Rectal smooth muscle tissue (tissue), 1 donor: ENCODE measurements around the gene TNS1.

ENCODE experiments used
- H3K27ac ChIP-seq: one replicate; pipeline ENCODE4 v1.7.0; 2013; ENCODE audit warnings: low read depth, low read length, inconsistent platforms
- H3K27me3 ChIP-seq: one replicate; pipeline ENCODE4 v1.7.0; 2013; ENCODE audit warnings: low read length; ENCODE audit not compliant: control insufficient read depth, insufficient read depth
- H3K36me3 ChIP-seq: one replicate; pipeline ENCODE4 v1.7.0; 2013; ENCODE audit warnings: low read length; ENCODE audit not compliant: control insufficient read depth, insufficient read depth
- H3K4me1 ChIP-seq: one replicate; pipeline ENCODE4 v1.7.0; 2013; ENCODE audit warnings: low read length; ENCODE audit not compliant: control insufficient read depth, insufficient read depth
- H3K4me3 ChIP-seq: one replicate; pipeline ENCODE4 v1.7.0; 2013; ENCODE audit warnings: low read length
- H3K9ac ChIP-seq: one replicate; pipeline ENCODE4 v1.7.0; 2013; ENCODE audit warnings: low read length

TNS1 gene

DNA sequence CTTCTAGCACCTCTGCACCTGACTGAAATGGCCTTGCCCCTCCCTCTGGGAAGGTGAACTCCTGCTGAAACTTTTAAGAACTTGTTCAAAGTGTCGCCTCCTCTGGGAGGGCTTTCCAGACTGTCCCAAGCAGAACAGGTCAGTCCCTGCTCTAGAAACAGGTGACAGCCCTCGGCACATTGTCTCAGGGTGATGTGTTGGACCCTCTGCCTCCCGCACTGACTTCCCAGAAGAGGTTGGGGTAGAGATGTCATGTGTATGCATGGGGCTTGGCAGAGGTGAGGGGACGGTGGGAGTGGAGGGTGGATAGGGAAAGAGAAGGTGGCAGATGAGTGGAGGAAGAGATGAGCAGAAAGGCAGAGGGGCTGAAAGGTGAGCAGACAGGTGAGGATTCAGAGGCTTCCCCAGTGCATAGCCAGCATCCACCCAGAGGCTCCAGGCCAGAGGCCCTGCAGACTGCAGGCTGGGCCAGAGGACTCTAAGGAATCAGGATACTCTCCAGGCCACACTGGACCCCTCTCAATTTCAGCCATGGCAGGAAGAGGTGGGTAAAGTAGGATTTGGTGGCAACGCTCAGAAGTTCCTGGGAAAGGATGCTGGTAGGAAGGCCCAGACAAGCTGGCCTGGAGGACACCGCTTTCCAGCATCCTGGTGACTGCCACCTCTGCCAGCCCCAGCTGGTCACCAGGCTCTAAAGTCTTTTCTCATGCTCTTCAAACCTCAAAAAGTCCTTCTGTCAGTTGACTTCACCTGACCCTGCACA is 24.8 kb upstream of the TNS1 start:
- Histone ChIP-seq H3K27me3 (no peaks in the 10 kb centered on the region), H3K9ac (no peak overlapping the region), H3K36me3 (no peaks in the 10 kb centered on the region), H3K4me1 (no peaks in the 10 kb centered on the region), H3K4me3 (no peak overlapping the region), H3K27ac (no peak overlapping the region)

DNA sequence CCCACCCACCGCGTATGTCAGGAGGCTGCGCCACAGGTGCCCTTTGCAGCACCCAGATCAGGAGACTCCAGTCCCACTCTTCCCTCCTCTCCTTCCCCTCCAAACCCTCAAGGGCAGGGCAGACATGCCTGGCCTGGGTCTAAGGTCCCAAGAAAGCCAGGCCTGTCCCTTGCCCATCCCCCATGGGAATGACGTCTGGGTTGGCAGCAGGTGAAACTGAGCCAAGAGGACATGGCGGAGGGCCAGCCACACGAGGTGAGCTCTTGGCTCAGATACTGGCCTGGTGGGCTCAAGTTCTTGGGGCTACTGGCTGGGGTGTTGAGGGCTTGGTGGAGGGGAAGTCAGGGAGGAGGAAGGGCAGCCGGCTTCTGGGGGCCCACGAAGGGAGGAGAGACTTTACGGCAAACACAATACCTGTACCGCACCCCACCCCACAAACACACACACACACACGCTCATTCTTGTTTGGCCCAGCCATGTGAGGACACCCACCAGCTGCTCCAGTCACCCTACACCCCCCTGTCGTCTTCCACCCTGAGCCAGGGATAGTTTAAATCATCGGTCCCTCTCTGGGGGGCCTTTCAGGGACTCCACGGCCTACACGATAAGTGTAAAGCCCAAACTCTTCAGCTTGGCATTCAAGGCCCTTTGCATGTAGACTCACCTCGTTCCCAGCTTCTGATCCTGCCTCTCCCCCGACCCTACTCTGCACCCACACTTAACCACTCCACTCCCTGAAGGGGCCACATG is 24.1 kb upstream of the TNS1 start:
- H3K27ac ChIP-seq = no peak overlapping the region
- H3K9ac ChIP-seq = no peak overlapping the region
- no peaks in the 10 kb centered on the region for H3K27me3 ChIP-seq
- no peaks in the 10 kb centered on the region for H3K4me1 ChIP-seq
- no peaks in the 10 kb centered on the region for H3K36me3 ChIP-seq
- no peak overlapping the region for H3K4me3 ChIP-seq

DNA sequence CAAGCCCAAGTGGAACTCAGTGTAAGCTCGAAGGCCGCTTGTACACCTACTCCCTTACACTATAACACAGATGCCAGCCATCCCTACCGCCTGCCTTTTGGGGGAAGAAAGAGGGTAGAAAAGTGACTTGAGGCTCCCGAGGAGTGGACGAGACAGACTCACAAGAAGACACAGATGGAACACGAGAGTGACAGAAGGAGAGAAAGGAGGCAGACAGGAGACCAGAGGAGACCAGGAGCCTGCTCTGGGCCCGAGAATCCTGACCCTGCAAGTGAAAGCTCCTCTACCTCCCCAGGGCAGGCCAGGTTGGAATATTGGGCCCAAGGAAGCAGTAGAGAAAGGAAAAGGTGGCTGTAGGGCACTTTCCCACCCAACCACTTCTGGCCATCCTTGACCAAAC is 23.4 kb upstream of the TNS1 start:
- Histone ChIP-seq H3K9ac (no peak overlapping the region), H3K27ac (no peak overlapping the region), H3K36me3 (no peaks in the 10 kb centered on the region), H3K4me1 (no peaks in the 10 kb centered on the region), H3K27me3 (no peaks in the 10 kb centered on the region), H3K4me3 (no peak overlapping the region)

DNA sequence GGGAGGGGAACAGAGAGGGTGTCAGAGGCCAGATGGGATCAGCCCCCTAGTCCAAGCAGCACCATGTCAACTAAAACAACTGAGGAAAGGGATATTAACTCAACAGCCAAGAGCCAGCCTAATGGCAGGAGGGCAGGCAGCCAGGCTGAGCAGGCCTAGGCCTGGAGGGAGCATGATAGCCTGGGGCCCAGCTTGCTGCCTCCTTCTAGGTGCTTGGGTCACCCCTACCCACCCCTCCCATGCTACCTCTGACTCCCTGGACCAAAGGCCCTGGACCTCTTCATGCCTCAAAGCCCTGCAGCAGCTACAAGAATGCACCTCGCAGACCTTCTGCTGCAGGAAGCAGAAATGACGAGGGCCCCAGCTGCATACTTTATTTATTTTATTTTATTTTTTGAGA is 22.1 kb upstream of the TNS1 start:
- Histone ChIP-seq H3K27ac (no peak overlapping the region), H3K4me3 (no peak overlapping the region), H3K36me3 (no peaks in the 10 kb centered on the region), H3K27me3 (no peaks in the 10 kb centered on the region), H3K4me1 (no peaks in the 10 kb centered on the region), H3K9ac (no peak overlapping the region)

DNA sequence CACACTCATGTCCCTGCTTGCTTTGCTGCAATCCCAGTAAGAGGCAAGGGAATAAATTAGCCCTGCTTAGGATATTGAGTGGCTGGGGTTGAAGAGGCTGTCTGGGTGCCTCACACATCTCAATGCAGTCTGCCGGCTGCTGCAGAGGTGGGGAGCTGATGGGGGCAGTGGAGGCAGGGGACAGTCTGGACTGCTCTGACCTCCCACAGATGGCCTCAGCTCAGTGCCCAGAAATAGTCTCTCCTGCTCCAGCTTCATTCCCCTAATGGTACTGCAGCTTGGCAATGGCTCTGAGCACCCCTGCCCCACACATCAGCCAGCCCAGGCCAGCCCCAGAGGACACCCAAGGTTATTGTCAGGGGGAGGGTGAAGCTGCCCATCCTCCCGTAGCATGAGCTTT is 21.5 kb upstream of the TNS1 start:
- no peaks in the 10 kb centered on the region for H3K27me3 ChIP-seq
- H3K4me1 ChIP-seq = no peaks in the 10 kb centered on the region
- no peak overlapping the region for H3K27ac ChIP-seq
- H3K9ac ChIP-seq = no peak overlapping the region
- H3K4me3 ChIP-seq = no peak overlapping the region
- H3K36me3 ChIP-seq = no peaks in the 10 kb centered on the region

DNA sequence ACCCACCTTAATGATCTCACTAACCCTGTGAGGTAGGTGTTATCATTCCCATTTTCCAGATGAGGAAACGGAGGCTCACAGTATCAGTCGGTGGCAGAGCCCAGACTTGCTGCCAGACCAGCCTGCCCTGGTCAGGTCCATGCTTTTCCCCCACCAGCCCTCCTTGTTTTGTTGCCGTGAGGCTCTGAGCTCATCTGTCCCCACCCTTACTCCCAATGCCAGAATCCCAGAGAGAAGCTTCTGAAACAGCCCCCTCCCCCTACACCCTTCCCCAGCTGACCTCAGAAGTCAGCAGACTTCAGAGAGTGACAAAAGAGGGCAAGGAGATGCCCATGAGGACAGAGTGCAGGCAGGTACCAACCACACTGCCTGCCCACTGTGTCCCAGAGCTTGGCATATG is 20.8 kb upstream of the TNS1 start:
- H3K4me1 ChIP-seq = no peaks in the 10 kb centered on the region
- no peak overlapping the region for H3K27ac ChIP-seq
- H3K4me3 ChIP-seq = no peak overlapping the region
- H3K36me3 ChIP-seq = no peaks in the 10 kb centered on the region
- H3K27me3 ChIP-seq = no peaks in the 10 kb centered on the region
- H3K9ac ChIP-seq = no peak overlapping the region

DNA sequence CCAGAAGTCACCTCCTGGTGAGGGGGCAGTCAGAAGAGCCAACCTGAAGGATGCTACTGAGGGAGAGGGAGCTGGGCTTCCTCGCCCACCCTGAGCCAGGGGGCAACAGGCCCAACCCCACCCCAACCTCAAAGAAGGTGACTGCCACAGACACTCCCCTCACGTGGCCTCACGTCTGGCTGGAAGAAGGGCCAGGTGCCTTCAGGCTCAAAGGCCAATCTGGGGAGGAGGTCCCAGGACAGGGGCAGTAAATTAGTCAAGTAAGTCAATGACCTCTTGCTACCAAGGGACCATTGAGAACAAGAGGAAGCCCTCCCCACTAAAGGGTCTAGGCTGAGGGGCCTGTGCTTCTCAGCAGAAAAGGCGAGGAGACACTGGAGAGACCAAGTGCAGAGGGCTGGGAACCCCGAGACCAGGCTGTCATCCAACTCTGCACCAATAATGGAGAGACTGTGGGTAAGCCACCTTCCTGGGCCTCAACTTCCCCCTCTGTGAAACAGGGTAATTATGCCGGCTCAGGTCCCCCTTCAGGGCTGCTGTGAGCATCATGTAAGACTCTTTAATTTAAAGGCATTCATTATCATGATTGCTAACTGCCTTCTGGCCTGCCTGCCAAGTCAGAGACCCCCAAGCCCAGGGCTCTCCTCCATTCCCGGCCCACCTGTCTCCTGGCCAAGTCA is 20.2 kb upstream of the TNS1 start:
- no peak overlapping the region for H3K9ac ChIP-seq
- H3K36me3 ChIP-seq = no peaks in the 10 kb centered on the region
- no peaks in the 10 kb centered on the region for H3K27me3 ChIP-seq
- H3K27ac ChIP-seq = no peak overlapping the region
- peaks cover 4% of the 10 kb centered on the region for H3K4me1 ChIP-seq
- no peak overlapping the region for H3K4me3 ChIP-seq

DNA sequence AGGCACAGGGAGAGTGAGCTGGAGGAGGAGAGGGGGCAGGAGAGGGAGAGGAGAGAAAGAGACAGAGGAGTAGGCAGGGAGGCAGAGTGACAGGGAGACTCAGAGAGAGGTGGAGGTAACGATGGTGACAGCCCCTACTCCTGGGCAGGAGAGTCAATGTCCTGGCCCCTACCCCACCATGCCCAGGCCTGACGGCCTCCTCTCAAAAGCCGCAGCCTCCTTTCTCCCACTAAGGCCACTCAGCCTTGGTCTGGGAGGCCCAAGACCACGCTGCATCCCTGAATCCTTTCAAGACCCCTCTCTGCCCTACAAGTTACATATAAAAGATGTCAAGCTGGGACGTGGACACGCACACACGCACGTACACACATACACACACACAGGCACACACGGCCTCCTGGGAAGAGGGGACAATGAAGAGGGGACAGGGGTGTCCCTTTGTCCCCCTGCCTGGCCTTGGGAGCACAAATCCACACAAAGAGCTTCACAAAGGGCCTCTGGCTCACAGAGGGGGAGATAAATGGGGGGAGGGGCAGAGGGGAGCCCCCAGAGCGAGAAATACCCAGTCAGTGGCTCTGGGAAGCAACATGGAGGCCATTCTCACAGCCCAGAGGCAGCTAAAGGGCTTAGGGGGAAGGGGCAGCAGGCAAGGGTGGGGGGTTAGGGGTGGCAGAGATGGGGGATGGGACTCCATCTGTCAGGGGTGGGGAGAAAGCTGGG is 19.5 kb upstream of the TNS1 start:
- no peak overlapping the region for H3K27ac ChIP-seq
- H3K9ac ChIP-seq = no peak overlapping the region
- no peak overlapping the region for H3K4me3 ChIP-seq
- no peaks in the 10 kb centered on the region for H3K27me3 ChIP-seq
- H3K4me1 ChIP-seq = peaks cover 4% of the 10 kb centered on the region
- H3K36me3 ChIP-seq = no peaks in the 10 kb centered on the region

DNA sequence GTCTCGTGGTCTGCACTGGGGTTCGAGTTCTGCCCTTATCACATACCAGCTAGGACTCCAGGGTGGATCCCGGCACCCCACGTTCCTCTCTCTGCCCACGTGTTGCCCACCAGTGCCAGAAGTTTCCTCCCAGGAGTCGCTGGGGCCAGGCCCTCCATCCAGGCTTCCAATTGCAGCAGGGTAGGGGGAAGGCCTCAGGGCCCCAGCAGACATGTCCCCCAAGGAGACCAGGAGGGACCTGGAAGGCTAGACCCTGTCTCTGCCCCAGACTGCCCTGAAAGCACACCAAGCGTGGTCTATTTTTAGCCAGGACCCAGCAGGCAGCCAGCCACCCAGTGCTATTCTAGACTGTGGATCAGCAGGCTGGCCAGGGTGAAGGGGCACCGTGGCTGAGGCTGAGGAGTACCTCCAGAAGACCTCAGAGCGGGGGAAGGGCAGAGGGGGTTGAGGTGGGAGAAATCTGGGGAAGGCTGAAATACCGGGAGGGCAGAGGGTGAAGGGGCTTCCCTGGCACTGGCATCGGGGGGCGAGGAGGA is 18.8 kb upstream of the TNS1 start:
- no peak overlapping the region for H3K9ac ChIP-seq
- H3K27ac ChIP-seq = no peak overlapping the region
- H3K27me3 ChIP-seq = no peaks in the 10 kb centered on the region
- H3K4me1 ChIP-seq = peaks cover 4% of the 10 kb centered on the region
- no peaks in the 10 kb centered on the region for H3K36me3 ChIP-seq
- H3K4me3 ChIP-seq = no peak overlapping the region

DNA sequence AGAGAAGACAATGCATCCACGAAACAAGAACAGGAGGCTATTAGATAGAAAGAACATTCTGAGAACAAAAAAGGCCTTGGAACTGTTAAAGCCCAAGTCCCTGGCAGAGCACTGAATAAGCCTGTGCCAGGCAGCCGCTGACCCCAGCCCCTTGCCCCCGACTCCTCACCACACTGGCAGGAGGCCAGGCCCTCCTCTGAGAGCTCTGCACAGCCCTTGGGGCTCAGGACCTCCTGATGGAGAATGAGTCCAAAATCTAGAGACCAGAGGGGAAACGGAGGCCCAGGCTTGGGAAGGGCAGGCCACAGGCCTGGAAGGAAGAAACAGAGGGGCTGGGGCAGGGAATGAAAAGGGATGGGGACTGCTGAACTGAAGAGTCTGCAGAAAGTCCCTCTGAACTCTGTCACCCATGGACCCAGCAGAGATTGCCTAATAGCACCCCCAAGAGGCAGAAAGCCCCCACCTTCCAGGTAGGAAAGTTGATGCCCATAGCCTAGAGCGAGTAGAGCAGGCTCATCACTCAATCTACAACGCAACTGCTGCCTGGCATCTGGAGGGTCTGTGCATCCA is 18.3 kb upstream of the TNS1 start:
- Histone ChIP-seq H3K27me3 (no peaks in the 10 kb centered on the region), H3K4me3 (no peak overlapping the region), H3K4me1 (peaks cover 4% of the 10 kb centered on the region), H3K36me3 (no peaks in the 10 kb centered on the region), H3K27ac (no peak overlapping the region), H3K9ac (no peak overlapping the region)

DNA sequence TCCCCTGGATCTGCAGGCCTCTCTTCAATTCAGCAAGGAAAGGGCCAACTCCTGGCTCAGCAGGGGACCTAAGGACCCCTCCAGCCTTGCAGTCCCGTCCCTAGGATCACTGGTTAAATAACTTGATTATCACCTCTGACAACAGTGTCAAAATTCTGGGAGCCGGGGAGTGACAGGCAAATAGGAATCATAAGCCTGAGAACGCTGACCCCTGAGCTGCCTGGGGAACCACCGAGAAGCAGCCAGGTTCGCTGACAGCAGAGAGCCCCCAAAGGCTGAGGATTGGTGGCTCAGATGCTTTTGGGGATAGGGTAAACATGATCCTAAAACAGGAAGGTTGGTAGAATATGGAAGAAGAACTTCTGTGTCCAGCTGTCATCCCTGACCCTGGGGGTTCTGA is 17.5 kb upstream of the TNS1 start:
- Histone ChIP-seq H3K4me1 (peaks cover 4% of the 10 kb centered on the region), H3K4me3 (no peak overlapping the region)

More for the DNA sequence above, 17.5 kb upstream of the TNS1 start:
- H3K27ac ChIP-seq = no peak overlapping the region
- no peaks in the 10 kb centered on the region for H3K36me3 ChIP-seq
- no peaks in the 10 kb centered on the region for H3K27me3 ChIP-seq
- H3K9ac ChIP-seq = no peak overlapping the region
